ENCODE data around the gene GLIS1. TPM values are rescaled to one million over a fixed set of nuclear protein-coding genes. Genes with fewer than 3 reads are reported as not detected.

GLIS1 gene
- total RNA-seq, 1 donor from 2014 or later = not detected

DNA sequence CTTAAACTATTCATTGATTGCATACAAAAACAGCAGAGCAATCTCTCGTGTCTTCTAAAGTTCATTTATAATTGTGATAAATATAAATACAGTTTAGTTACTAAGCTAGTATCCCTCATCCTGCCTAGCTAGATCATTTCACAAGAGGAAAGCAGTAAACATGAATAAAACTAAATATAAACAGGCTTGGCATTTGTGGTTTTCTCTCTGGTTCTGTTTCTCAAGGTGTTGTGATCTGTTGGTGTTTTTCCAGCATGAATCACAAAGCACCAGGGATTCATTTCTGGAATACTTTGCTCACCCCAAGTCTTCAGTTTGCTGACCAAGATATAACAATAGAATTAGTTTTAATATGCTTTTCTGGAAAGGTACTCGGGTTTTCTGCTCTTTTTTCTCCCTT is 32.7 kb upstream of the GLIS1 start:
- TF ChIP-seq, protein P1, sequence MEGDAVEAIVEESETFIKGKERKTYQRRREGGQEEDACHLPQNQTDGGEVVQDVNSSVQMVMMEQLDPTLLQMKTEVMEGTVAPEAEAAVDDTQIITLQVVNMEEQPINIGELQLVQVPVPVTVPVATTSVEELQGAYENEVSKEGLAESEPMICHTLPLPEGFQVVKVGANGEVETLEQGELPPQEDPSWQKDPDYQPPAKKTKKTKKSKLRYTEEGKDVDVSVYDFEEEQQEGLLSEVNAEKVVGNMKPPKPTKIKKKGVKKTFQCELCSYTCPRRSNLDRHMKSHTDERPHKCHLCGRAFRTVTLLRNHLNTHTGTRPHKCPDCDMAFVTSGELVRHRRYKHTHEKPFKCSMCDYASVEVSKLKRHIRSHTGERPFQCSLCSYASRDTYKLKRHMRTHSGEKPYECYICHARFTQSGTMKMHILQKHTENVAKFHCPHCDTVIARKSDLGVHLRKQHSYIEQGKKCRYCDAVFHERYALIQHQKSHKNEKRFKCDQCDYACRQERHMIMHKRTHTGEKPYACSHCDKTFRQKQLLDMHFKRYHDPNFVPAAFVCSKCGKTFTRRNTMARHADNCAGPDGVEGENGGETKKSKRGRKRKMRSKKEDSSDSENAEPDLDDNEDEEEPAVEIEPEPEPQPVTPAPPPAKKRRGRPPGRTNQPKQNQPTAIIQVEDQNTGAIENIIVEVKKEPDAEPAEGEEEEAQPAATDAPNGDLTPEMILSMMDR (IDR thresholded peaks at IDR 0.05; ENCODE audit: unreplicated experiment) = no peak
- H3K27ac Mint-ChIP-seq (ENCODE audit: unreplicated experiment) = no peak overlapping the region
- no peaks in the 10 kb centered on the region for H3K4me1 Mint-ChIP-seq (ENCODE audit: unreplicated experiment)
- no peaks in the 10 kb centered on the region for H3K27me3 Mint-ChIP-seq (ENCODE audit: unreplicated experiment)
- H3K36me3 Mint-ChIP-seq (ENCODE audit: low read depth, unreplicated experiment) = peaks cover 4% of the 10 kb centered on the region
- DNase-seq (ENCODE audit: low spot score) = no peak
- no peaks in the 10 kb centered on the region for H3K9me3 Mint-ChIP-seq (ENCODE audit: unreplicated experiment)
- H3K4me3 Mint-ChIP-seq (ENCODE audit: unreplicated experiment) = no peak overlapping the region

- Mint-ChIP-seq H3K27ac (ENCODE audit: unreplicated experiment) (no peak overlapping the region), H3K4me3 (ENCODE audit: unreplicated experiment) (no peak overlapping the region), H3K9me3 (ENCODE audit: unreplicated experiment) (no peaks in the 10 kb centered on the region), H3K4me1 (ENCODE audit: unreplicated experiment) (peaks cover 10% of the 10 kb centered on the region), H3K36me3 (ENCODE audit: low read depth, unreplicated experiment) (peaks cover 4% of the 10 kb centered on the region), H3K27me3 (ENCODE audit: unreplicated experiment) (no peaks in the 10 kb centered on the region)
- TF ChIP-seq, protein P1 (IDR thresholded peaks at IDR 0.05; ENCODE audit: unreplicated experiment) = no peak
- no peak for DNase-seq (ENCODE audit: low spot score)
Observed at GRCh38 chr1:53769780-53770179, 30.8 kb upstream of the GLIS1 start.

DNA sequence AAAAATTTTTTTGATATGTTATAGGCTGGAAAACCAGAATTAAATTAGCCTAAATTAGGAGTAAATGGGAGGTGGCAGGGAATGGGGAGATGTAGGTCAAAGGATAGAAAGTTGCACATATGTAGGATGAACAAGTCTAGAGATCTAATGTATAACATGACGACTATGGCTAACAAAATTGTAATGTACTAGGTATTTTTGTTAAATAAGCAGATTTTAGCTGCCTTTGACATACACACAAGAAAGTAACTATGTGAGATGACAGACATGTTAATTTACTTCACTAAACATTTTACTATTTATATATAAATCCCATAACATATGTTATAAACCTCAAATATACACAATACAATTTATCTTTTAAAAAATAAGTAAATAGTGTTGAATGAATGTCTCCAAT is 30.2 kb upstream of the GLIS1 start:
- TF ChIP-seq, protein P1 (IDR thresholded peaks at IDR 0.05; ENCODE audit: unreplicated experiment) = no peak
- DNase-seq (ENCODE audit: low spot score) = no peak
- H3K4me1 Mint-ChIP-seq (ENCODE audit: unreplicated experiment) = peaks cover 10% of the 10 kb centered on the region

DNA sequence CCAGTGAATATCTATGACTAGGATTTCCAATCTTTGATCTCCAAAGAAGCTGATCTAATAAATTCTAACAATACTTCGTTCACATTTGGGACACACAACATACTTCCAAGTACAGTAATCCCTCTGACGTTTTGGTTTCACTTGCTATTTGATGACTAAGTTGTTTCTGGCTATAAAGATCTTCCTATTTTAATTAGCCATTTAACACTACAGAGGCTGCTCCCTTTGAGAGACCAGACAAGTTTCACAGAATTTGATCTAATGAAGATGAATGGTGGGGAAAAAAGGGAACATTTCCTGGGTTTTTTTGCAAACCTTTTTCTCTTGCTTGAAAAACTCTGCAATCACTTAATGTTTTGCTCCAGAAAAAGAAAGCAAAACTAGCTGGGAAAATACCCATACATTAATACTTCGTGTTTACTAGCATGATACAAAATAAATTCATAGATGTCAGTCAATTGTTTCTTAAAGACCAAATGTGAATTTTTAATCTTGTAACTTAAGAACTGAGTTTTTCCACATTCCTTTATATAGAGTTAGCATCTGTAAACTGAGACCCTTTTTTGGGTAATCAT is 28.0 kb upstream of the GLIS1 start:
- H3K27ac Mint-ChIP-seq (ENCODE audit: unreplicated experiment) = no peak overlapping the region
- DNase-seq (ENCODE audit: low spot score) = no peak
- no peaks in the 10 kb centered on the region for H3K27me3 Mint-ChIP-seq (ENCODE audit: unreplicated experiment)
- H3K4me3 Mint-ChIP-seq (ENCODE audit: unreplicated experiment) = no peak overlapping the region
- H3K36me3 Mint-ChIP-seq (ENCODE audit: low read depth, unreplicated experiment) = peaks cover 4% of the 10 kb centered on the region
- TF ChIP-seq, protein P1 (IDR thresholded peaks at IDR 0.05; ENCODE audit: unreplicated experiment) = no peak
- H3K9me3 Mint-ChIP-seq (ENCODE audit: unreplicated experiment) = no peaks in the 10 kb centered on the region
- H3K4me1 Mint-ChIP-seq (ENCODE audit: unreplicated experiment) = peaks cover 10% of the 10 kb centered on the region

More for the DNA sequence above, 30.2 kb upstream of the GLIS1 start:
- H3K36me3 Mint-ChIP-seq (ENCODE audit: low read depth, unreplicated experiment) = peaks cover 4% of the 10 kb centered on the region
- no peaks in the 10 kb centered on the region for H3K27me3 Mint-ChIP-seq (ENCODE audit: unreplicated experiment)
- H3K4me3 Mint-ChIP-seq (ENCODE audit: unreplicated experiment) = no peak overlapping the region
- H3K27ac Mint-ChIP-seq (ENCODE audit: unreplicated experiment) = no peak overlapping the region
- no peaks in the 10 kb centered on the region for H3K9me3 Mint-ChIP-seq (ENCODE audit: unreplicated experiment)

- Mint-ChIP-seq H3K9me3 (ENCODE audit: unreplicated experiment) (no peaks in the 10 kb centered on the region), H3K4me3 (ENCODE audit: unreplicated experiment) (no peak overlapping the region), H3K27me3 (ENCODE audit: unreplicated experiment) (no peaks in the 10 kb centered on the region), H3K4me1 (ENCODE audit: unreplicated experiment) (peaks cover 10% of the 10 kb centered on the region), H3K27ac (ENCODE audit: unreplicated experiment) (peak overlapping the region; percentile 70), H3K36me3 (ENCODE audit: low read depth, unreplicated experiment) (peaks cover 4% of the 10 kb centered on the region)
- TF ChIP-seq, protein P1 (IDR thresholded peaks at IDR 0.05; ENCODE audit: unreplicated experiment) = no peak
- DNase-seq (ENCODE audit: low spot score) = no peak
Observed at GRCh38 chr1:53766194-53766742, 27.3 kb upstream of the GLIS1 start.
